ENCODE results near the gene PHLDB2. TPM values are rescaled to one million over a fixed set of nuclear protein-coding genes. Genes with fewer than 3 reads are reported as not detected.

Gene PHLDB2
- total RNA-seq, 6 donors from 2014 or later: 22.4 to 67.1 (median 42.7) TPM

- H3K9me3 ChIP-seq: no peaks in the 10 kb centered on the region
- no peaks in the 10 kb centered on the region for H3K36me3 ChIP-seq
- no peak for TF ChIP-seq POLR2AphosphoS5 (IDR thresholded peaks at IDR 0.05)
- no peak for TF ChIP-seq POLR2A (IDR thresholded peaks at IDR 0.05)
- TF ChIP-seq EP300 (IDR thresholded peaks at IDR 0.05): no peak
- no peak for TF ChIP-seq CTCF (IDR thresholded peaks at IDR 0.05)
- DNase-seq (no peak), ATAC-seq (ENCODE audit: low FRiP score in 2 of 2) (no peak)
- no peak overlapping the region for H3K27ac ChIP-seq
- WGBS, 2 donors: 44 to 62% methylated on average over 3 of the region's 3 CpGs
- no peak overlapping the region for H3K4me3 ChIP-seq
- no peaks in the 10 kb centered on the region for H3K27me3 ChIP-seq
- H3K4me1 ChIP-seq: peaks cover 0 to 7% (median 0%) of the 10 kb centered on the region in 4 donors
Measured at GRCh38 chr3:111852540-111852939, 6.5 kb upstream of the PHLDB2 start.

- no peak for ATAC-seq (ENCODE audit: low FRiP score in 2 of 2)
- peaks cover 0 to 7% (median 0%) of the 10 kb centered on the region in 4 donors for H3K4me1 ChIP-seq
- TF ChIP-seq POLR2AphosphoS5 (IDR thresholded peaks at IDR 0.05): no peak
- no peak for TF ChIP-seq POLR2A (IDR thresholded peaks at IDR 0.05)
- TF ChIP-seq CTCF (IDR thresholded peaks at IDR 0.05): no peak
- TF ChIP-seq EP300 (IDR thresholded peaks at IDR 0.05): no peak
- H3K27me3 ChIP-seq: no peaks in the 10 kb centered on the region
- H3K4me3 ChIP-seq: no peak overlapping the region
- H3K9me3 ChIP-seq: no peaks in the 10 kb centered on the region
- WGBS, 2 donors: 56 to 69% methylated on average over 1 of the region's 1 CpG
- H3K36me3 ChIP-seq: no peaks in the 10 kb centered on the region
- no peak overlapping the region for H3K27ac ChIP-seq
- no peak for DNase-seq
Measured at GRCh38 chr3:111853068-111853467, 6.0 kb upstream of the PHLDB2 start.

- Histone ChIP-seq H3K4me3 (no peak overlapping the region), H3K4me1 (peaks cover 9 to 15% (median 10%) of the 10 kb centered on the region in 4 donors), H3K27me3 (peaks cover 0 to 3% (median 0%) of the 10 kb centered on the region in 4 donors), H3K27ac (no peak overlapping the region), H3K9me3 (no peaks in the 10 kb centered on the region), H3K36me3 (no peaks in the 10 kb centered on the region)
- no peak for TF ChIP-seq POLR2AphosphoS5 (IDR thresholded peaks at IDR 0.05)
- TF ChIP-seq CTCF (IDR thresholded peaks at IDR 0.05): no peak
- TF ChIP-seq EP300 (IDR thresholded peaks at IDR 0.05): no peak
- no peak for TF ChIP-seq POLR2A (IDR thresholded peaks at IDR 0.05)
- no peak for ATAC-seq (ENCODE audit: low FRiP score in 2 of 2)
- 74 to 81% methylated on average over 2 of the region's 2 CpGs for WGBS, 2 donors
- DNase-seq: no peak
Measured at GRCh38 chr3:111854990-111855389, 4.1 kb upstream of the PHLDB2 start.

- no peak overlapping the region for H3K27ac ChIP-seq
- no peaks in the 10 kb centered on the region for H3K9me3 ChIP-seq
- peaks cover 10 to 25% (median 13%) of the 10 kb centered on the region in 4 donors for H3K4me1 ChIP-seq
- 77 to 78% methylated on average over 3 of the region's 3 CpGs for WGBS, 2 donors
- no peak for DNase-seq
- H3K4me3 ChIP-seq: no peak overlapping the region
- no peaks in the 10 kb centered on the region for H3K36me3 ChIP-seq
- H3K27me3 ChIP-seq: peaks cover 0 to 3% (median 0%) of the 10 kb centered on the region in 4 donors
- no peak for ATAC-seq (ENCODE audit: low FRiP score in 2 of 2)
- no peak for TF ChIP-seq CTCF (IDR thresholded peaks at IDR 0.05)
- no peak for TF ChIP-seq POLR2A (IDR thresholded peaks at IDR 0.05)
- no peak for TF ChIP-seq POLR2AphosphoS5 (IDR thresholded peaks at IDR 0.05)
- TF ChIP-seq EP300 (IDR thresholded peaks at IDR 0.05): no peak
Measured at GRCh38 chr3:111856501-111856900, 2.6 kb upstream of the PHLDB2 start.

- no peak for ATAC-seq (ENCODE audit: low FRiP score in 2 of 2)
- Histone ChIP-seq H3K9me3 (no peaks in the 10 kb centered on the region), H3K27me3 (peaks cover 0 to 3% (median 0%) of the 10 kb centered on the region in 4 donors), H3K4me3 (no peak overlapping the region), H3K27ac (no peak overlapping the region), H3K36me3 (no peaks in the 10 kb centered on the region), H3K4me1 (peaks cover 3 to 26% (median 13%) of the 10 kb centered on the region in 4 donors)
- DNase-seq: no peak
- no peak for TF ChIP-seq POLR2A (IDR thresholded peaks at IDR 0.05)
- no peak for TF ChIP-seq CTCF (IDR thresholded peaks at IDR 0.05)
- TF ChIP-seq EP300 (IDR thresholded peaks at IDR 0.05): no peak
- TF ChIP-seq POLR2AphosphoS5 (IDR thresholded peaks at IDR 0.05): no peak
- 71 to 75% methylated on average over 6 of the region's 6 CpGs for WGBS, 2 donors
Measured at GRCh38 chr3:111857474-111857873, 1.6 kb upstream of the PHLDB2 start.

Data from upper lobe of left lung (tissue), 6 donors.